ENCODE data around the gene SEL1L. TPM values are rescaled to one million over a fixed set of nuclear protein-coding genes. Genes with fewer than 3 reads are reported as not detected.

The SEL1L gene
- total RNA-seq, 1 experiment from 2014 or later: 116 TPM

DNA sequence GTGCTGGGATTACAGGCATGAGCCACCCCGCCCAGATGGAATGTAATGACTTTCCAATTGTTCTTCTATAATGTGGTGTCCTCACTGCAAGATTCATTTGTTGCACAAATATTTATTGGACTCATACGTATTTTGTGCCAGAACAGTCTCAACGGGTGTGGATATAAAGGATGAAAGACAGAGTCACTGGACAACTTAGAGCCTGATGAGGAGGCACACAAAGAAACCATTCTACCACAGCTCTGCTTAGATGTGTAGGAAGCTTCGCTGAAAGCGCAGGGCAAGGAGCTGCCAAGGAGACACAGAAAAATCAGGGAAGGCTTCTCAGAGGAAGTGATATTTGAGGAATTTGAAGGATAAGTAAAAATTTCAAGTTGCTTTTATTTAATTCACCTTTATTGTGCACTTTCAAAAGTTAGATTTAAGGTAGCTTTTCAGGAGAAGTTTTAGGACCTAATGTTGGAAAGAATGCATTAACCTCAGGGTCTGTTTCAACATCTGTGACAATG lies 92.0 kb downstream of the SEL1L start:
- intact Hi-C loops (cut with micrococcal nuclease; ENCODE audit: unreplicated experiment): no loop called here
- no TSS peak for BruUV-seq (replicated peaks)
- no peak for DNase-seq
- Mint-ChIP-seq H3K4me1 (ENCODE audit: low read depth, unreplicated experiment) (peaks cover 8% of the 10 kb centered on the region), H3K9me3 (ENCODE audit: unreplicated experiment) (no peaks in the 10 kb centered on the region), H3K4me3 (ENCODE audit: unreplicated experiment) (no peak overlapping the region), H3K36me3 (ENCODE audit: insufficient read depth, unreplicated experiment) (peaks cover 6% of the 10 kb centered on the region), H3K27me3 (ENCODE audit: insufficient read depth, unreplicated experiment) (peaks cover 7% of the 10 kb centered on the region), H3K27ac (ENCODE audit: unreplicated experiment) (no peak overlapping the region)
- Histone ChIP-seq H3K4me3 (ENCODE audit: low read depth, low read length) (no peak overlapping the region), H3K4me1 (peaks cover 9% of the 10 kb centered on the region), H3K9me3 (no peaks in the 10 kb centered on the region), H3K36me3 (ENCODE audit: control insufficient read depth, insufficient read depth, low read length) (no peaks in the 10 kb centered on the region), H3K27me3 (replicated peaks; ENCODE audit: control insufficient read depth, insufficient read depth, low read length) (no peaks in the 10 kb centered on the region)
- ChIA-PET POLR2A (no interaction called here), CTCF (no interaction called here)
- no peak for TF ChIP-seq CTCF (IDR thresholded peaks at IDR 0.05; ENCODE audit: insufficient read depth in 1 of 2, low read depth in 1 of 2, low read length in 1 of 2, severe bottlenecking in 1 of 2, unreplicated experiment in 1 of 2)

GRCh38 chr14:81440041-81440440 lies 93.6 kb downstream of the SEL1L start:
- DNase-seq: no peak
- H3K36me3 ChIP-seq (ENCODE audit: control insufficient read depth, insufficient read depth, low read length): no peaks in the 10 kb centered on the region
- H3K27ac Mint-ChIP-seq (ENCODE audit: unreplicated experiment): no peak overlapping the region
- no TSS peak for BruUV-seq (replicated peaks)
- CTCF ChIA-PET: no interaction called here
- H3K4me3 Mint-ChIP-seq (ENCODE audit: unreplicated experiment): no peak overlapping the region
- no peak for TF ChIP-seq CTCF (IDR thresholded peaks at IDR 0.05; ENCODE audit: insufficient read depth in 1 of 2, low read depth in 1 of 2, low read length in 1 of 2, severe bottlenecking in 1 of 2, unreplicated experiment in 1 of 2)
- H3K9me3 Mint-ChIP-seq (ENCODE audit: unreplicated experiment): no peaks in the 10 kb centered on the region
- no peaks in the 10 kb centered on the region for H3K4me1 ChIP-seq
- intact Hi-C loops (cut with micrococcal nuclease; ENCODE audit: unreplicated experiment): no loop called here
- no peak overlapping the region for H3K4me3 ChIP-seq (ENCODE audit: low read depth, low read length)
- peaks cover 7% of the 10 kb centered on the region for H3K27me3 Mint-ChIP-seq (ENCODE audit: insufficient read depth, unreplicated experiment)
- POLR2A ChIA-PET: no interaction called here
- peaks cover 8% of the 10 kb centered on the region for H3K36me3 Mint-ChIP-seq (ENCODE audit: insufficient read depth, unreplicated experiment)
- H3K9me3 ChIP-seq: no peaks in the 10 kb centered on the region
- H3K4me1 Mint-ChIP-seq (ENCODE audit: low read depth, unreplicated experiment): peaks cover 12% of the 10 kb centered on the region
- no peaks in the 10 kb centered on the region for H3K27me3 ChIP-seq (replicated peaks; ENCODE audit: control insufficient read depth, insufficient read depth, low read length)

- peak in 1 of 2 experiments; percentile 28 for DNase-seq
- Mint-ChIP-seq H3K4me1 (ENCODE audit: low read depth, unreplicated experiment) (peaks cover 27% of the 10 kb centered on the region), H3K27ac (ENCODE audit: unreplicated experiment) (peak overlapping the region; percentile 61), H3K27me3 (ENCODE audit: insufficient read depth, unreplicated experiment) (peaks cover 1% of the 10 kb centered on the region), H3K4me3 (ENCODE audit: unreplicated experiment) (peak overlapping the region; percentile 95), H3K9me3 (ENCODE audit: unreplicated experiment) (no peaks in the 10 kb centered on the region), H3K36me3 (ENCODE audit: insufficient read depth, unreplicated experiment) (peaks cover 14% of the 10 kb centered on the region)
- CTCF ChIA-PET: interaction anchor here (1.5 kb wide), 1 partner anchor 134 kb away, joined by 3 read pairs; no protein-coding TSS in a partner anchor
- no TSS peak for BruUV-seq (replicated peaks)
- peak overlapping the region; percentile 79 for H3K4me3 ChIP-seq (ENCODE audit: low read depth, low read length)
- H3K4me1 ChIP-seq: no peaks in the 10 kb centered on the region
- POLR2A ChIA-PET: no interaction called here
- no peaks in the 10 kb centered on the region for H3K36me3 ChIP-seq (ENCODE audit: control insufficient read depth, insufficient read depth, low read length)
- intact Hi-C loops (cut with micrococcal nuclease; ENCODE audit: unreplicated experiment): loop anchor here (1.0 to 5.0 kb wide), 5 partner anchors 28 to 216 kb away; partner anchors contain the start of genes GTF2A1 and STON2
- H3K9me3 ChIP-seq: no peaks in the 10 kb centered on the region
- TF ChIP-seq CTCF (IDR thresholded peaks at IDR 0.05; ENCODE audit: insufficient read depth in 1 of 2, low read depth in 1 of 2, low read length in 1 of 2, severe bottlenecking in 1 of 2, unreplicated experiment in 1 of 2): no peak
- H3K27me3 ChIP-seq (replicated peaks; ENCODE audit: control insufficient read depth, insufficient read depth, low read length): no peaks in the 10 kb centered on the region
These were observed 96.4 kb downstream of the SEL1L start for GRCh38 chr14:81437244-81437643.
